ENCODE measurements around the gene RPA1. TPM values are rescaled to one million over a fixed set of nuclear protein-coding genes. Genes with fewer than 3 reads are reported as not detected.
A peak's percentile ranks its signal among the peaks of the same experiment; 100 is the strongest.
"Not testable (repeated sequence)": the region's sequence is repeated elsewhere in the genome, so short reads cannot be mapped to it uniquely, and the experiment has no call there.

The RPA1 gene
- total RNA-seq, 1 experiment from 2014 or later: 18.9 TPM

- in situ Hi-C loops (cut with HindIII; ENCODE audit: low pct_unique_long_range_greater_than_20kb, low sequenced_read_pairs): no loop called here
- no peak for DNase-seq (ENCODE audit: low read depth, low spot score)
Measured at GRCh38 chr17:1807890-1808289, 21.9 kb upstream of the RPA1 start.

DNA sequence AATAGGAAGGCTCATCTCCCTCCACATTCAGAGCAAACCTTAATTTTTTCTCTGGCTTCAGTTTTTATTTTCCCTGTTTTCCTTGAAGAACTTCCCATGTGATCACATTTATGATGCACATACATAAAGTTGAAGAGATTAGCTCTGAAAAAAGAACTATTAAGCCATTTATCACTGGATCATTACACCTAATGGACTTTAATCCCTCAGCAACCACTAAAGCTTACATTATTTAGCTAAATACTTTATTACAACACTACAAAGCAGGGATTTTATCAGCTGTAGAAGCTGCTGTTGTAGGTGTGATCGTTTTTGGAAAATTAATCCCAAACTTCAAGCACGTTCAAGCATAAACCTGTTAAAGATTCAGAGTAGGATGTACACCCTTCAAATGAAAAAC is 21.2 kb upstream of the RPA1 start:
- DNase-seq (ENCODE audit: low read depth, low spot score): no peak
- in situ Hi-C loops (cut with HindIII; ENCODE audit: low pct_unique_long_range_greater_than_20kb, low sequenced_read_pairs): no loop called here

- in situ Hi-C loops (cut with HindIII; ENCODE audit: low pct_unique_long_range_greater_than_20kb, low sequenced_read_pairs); DNase-seq (ENCODE audit: low read depth, low spot score): not testable (repeated sequence)
Measured at GRCh38 chr17:1809815-1810214, 20.0 kb upstream of the RPA1 start.

DNA sequence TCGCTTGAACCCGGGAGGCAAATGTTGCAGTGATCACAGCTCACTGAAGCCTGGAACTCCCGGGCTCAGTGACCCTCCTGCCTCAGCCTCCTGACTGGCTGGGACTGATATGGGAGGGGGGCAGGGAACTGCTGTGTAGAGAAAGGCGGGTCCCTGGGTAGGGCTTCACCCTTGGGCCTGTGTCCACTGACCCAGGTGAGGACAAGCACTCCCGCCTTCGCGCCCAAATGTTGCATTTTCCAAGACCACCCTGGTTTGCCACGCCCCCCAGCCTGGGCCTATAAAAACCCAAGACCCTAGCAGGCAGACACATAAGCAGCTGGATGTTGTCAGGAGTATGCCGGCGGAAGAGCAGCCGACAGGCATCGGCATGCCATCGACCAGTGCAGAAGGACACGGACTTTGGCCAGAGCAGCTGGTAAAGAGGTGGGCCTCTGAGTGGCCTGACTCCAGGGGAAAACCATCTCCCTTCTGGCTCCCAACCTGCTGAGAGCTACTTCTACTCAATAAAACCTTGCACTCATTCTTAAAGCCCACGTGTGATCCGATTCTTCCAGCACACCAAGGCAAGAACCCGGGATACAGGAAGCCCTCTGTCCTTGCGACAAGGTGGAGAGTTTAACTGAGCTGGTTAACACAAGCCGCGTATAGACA is 19.2 kb upstream of the RPA1 start:
- in situ Hi-C loops (cut with HindIII; ENCODE audit: low pct_unique_long_range_greater_than_20kb, low sequenced_read_pairs): no loop called here
- DNase-seq (ENCODE audit: low read depth, low spot score): no peak

DNA sequence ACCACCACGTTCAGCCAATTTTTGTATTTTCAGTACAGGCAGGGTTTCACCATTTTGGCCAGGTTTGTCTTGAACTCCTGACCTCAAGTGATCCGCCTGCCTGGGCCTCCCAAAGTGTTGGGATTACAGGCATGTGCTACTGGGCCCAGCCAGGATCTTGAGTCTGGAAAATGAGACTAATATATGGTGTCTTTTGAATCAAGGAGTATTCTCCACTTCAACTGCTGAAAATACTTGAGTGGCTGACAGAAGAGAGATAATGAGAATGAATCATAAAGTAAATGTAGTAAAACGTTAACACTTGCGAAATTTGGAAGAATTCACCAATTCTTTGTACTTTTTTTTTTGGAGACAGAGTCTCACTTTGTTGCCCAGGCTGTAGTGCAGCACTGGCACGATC is 16.7 kb upstream of the RPA1 start:
- in situ Hi-C loops (cut with HindIII; ENCODE audit: low pct_unique_long_range_greater_than_20kb, low sequenced_read_pairs): no loop called here
- no peak for DNase-seq (ENCODE audit: low read depth, low spot score)

DNA sequence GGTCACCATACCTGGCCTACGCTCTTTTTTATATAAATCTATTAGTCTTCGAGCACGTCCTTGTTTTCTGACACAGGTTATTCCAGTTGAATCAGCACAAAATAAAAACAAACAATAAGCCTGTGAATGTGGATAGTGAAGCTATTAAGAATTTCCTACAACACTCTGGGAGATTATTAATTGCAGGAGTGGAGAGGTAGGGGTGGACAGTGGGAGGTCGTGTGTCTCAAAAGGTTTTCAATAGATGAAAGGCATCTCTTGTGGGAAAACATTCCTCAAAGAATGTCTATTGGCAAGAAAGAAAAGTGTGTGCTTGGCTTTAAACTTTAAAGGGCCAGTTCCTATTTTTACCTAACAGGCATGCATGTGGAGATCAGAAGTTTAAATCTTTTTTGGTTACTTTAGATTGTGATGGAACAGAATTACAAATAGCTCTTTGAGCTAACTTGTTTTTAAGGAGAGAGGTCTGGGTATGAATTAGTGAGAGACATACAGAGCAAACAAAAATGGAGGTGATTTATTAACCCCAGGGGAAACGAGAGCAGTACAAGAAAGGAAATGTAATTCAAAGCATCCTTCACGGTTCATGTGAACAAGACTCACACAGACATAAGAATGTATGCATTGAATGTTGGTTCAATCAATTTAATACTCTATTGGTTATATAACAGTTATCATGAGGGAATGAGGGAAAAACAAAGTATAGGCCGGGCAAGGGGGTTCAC is 9.1 kb upstream of the RPA1 start:
- in situ Hi-C loops (cut with HindIII; ENCODE audit: low pct_unique_long_range_greater_than_20kb, low sequenced_read_pairs): no loop called here
- DNase-seq (ENCODE audit: low read depth, low spot score): no peak

GRCh38 chr17:1829216-1829591 is 601 bp upstream of the RPA1 start:
- in situ Hi-C loops (cut with HindIII; ENCODE audit: low pct_unique_long_range_greater_than_20kb, low sequenced_read_pairs): no loop called here
- DNase-seq (ENCODE audit: low read depth, low spot score): peak; percentile 5

DNA sequence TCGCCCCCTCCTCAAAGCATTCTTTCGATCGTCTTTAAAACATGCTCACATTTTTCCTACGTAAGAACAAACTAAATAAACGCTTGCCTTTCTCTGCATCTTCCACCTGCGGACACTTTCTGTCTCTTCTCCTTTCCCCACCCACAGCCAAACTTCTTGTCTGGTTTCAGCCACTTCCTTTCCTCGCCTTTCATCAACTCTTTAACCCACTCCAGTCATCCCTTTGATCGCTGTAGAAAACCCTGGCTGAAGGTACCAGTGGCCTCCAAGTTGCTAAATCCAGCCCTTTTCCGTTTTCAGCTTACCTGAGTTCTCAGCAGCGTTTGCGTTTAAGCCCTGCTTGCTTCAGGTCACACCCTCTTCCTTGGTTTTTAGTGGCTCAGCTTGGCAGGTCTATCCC is 483 bp downstream of the RPA1 start:
- in situ Hi-C loops (cut with HindIII; ENCODE audit: low pct_unique_long_range_greater_than_20kb, low sequenced_read_pairs): no loop called here

DNA sequence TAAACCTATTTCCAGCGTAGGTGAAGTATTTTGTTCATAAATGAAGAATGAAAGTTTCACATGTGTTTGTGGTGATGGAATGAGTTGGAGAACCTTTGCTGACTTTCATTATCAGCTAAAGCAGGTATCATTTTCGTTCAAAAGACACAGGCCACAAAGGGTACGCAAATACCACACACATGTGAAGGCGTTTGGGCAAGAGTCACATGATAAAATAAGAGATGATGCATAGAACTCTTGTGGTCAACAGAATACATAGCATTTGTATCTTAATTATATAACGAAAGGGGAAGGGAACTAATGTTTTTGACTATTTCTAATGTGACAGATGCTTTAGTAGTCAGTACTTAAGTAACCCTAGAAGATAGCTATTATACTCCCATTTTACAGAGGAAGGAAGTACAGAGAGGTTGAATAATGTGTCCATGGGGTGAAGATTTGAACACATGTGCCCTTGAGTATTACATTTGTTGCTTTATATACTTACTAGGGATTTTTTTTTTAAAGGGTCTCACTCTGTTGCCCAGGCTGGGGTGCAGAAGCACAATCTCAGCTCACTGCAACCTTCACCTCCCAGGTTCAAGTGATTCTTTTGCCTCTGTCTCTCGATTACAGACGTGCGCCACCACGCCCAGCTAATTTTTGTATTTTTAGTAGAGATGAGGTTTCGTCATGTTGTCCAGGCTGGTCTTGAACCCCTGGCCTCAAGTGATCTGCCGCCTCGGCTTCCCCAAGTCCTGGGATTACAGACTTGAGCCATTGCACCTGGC is 4.8 kb downstream of the RPA1 start:
- DNase-seq (ENCODE audit: low read depth, low spot score): no peak
- in situ Hi-C loops (cut with HindIII; ENCODE audit: low pct_unique_long_range_greater_than_20kb, low sequenced_read_pairs): no loop called here

More for the DNA sequence above, 483 bp downstream of the RPA1 start:
- DNase-seq (ENCODE audit: low read depth, low spot score): peak; percentile 13

DNA sequence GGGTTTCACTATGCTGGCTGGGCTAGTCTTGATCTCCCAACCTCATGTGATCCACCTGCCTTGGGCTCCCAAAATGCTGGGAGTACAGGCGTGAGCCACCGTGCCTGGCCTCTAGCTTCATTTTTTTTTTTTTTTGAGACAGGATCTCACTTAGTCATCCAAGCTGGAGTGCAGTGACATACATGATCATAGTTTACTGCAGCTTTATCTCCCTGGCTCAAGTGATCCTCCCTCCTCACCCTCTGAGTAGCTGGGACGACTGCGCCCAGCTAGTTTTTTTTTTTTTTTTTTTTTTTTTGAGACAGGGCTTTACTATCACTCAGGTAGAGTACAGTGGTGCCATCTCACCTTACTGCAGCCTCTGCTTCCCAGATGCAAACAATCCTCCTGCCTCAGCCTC is 9.7 kb downstream of the RPA1 start:
- in situ Hi-C loops (cut with HindIII; ENCODE audit: low pct_unique_long_range_greater_than_20kb, low sequenced_read_pairs): no loop called here
- no peak for DNase-seq (ENCODE audit: low read depth, low spot score)

GRCh38 chr17:1843947-1844346 is 14.1 kb downstream of the RPA1 start:
- DNase-seq (ENCODE audit: low read depth, low spot score): no peak
- in situ Hi-C loops (cut with HindIII; ENCODE audit: low pct_unique_long_range_greater_than_20kb, low sequenced_read_pairs): no loop called here

DNA sequence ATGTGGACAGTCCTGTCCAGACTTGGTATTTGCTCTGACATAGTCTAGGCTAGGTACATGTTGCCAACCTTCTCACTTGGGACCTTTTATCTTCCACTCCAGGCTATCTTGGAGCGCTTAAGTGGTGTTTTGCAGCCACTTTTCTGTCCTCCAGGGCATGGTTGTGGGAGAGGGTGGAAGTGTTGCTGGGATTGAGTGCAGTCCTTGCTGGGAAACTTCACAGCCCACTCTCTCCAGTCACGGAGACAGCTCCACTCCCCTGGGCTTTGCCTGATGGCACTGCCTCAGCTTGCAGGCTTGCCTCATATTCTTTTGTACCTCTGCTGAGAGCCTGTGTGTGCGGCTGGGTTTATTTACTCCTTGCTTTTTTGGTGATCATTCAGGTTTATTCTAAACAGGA is 17.4 kb downstream of the RPA1 start:
- DNase-seq (ENCODE audit: low read depth, low spot score): no peak
- in situ Hi-C loops (cut with HindIII; ENCODE audit: low pct_unique_long_range_greater_than_20kb, low sequenced_read_pairs): no loop called here

GRCh38 chr17:1852327-1852726 is 22.5 kb downstream of the RPA1 start:
- DNase-seq (ENCODE audit: low read depth, low spot score): no peak
- in situ Hi-C loops (cut with HindIII; ENCODE audit: low pct_unique_long_range_greater_than_20kb, low sequenced_read_pairs): no loop called here

GRCh38 chr17:1853698-1854097 is 23.9 kb downstream of the RPA1 start:
- in situ Hi-C loops (cut with HindIII; ENCODE audit: low pct_unique_long_range_greater_than_20kb, low sequenced_read_pairs): no loop called here

DNA sequence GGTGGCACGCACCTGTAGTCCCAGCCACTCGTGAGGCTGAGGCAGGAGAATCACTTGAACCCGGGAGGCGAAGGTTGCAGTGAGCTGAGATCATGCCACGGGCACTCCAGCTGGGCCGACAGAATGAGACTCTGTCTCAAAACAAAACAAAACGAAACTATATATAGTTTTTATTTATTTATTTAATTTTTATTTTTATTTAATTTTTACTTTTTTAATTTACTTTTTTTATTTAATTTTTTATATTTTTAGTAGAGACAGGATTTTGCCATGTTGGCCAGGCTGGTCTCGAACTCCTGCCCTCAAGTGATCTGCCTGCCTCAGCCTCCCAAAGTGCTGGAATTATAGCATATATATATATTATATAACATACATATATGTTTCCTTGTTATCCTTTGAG is 26.7 kb downstream of the RPA1 start:
- DNase-seq (ENCODE audit: low read depth, low spot score); in situ Hi-C loops (cut with HindIII; ENCODE audit: low pct_unique_long_range_greater_than_20kb, low sequenced_read_pairs): not testable (repeated sequence)

More at GRCh38 chr17:1853698-1854097, 23.9 kb downstream of the RPA1 start:
- DNase-seq (ENCODE audit: low read depth, low spot score): no peak

DNA sequence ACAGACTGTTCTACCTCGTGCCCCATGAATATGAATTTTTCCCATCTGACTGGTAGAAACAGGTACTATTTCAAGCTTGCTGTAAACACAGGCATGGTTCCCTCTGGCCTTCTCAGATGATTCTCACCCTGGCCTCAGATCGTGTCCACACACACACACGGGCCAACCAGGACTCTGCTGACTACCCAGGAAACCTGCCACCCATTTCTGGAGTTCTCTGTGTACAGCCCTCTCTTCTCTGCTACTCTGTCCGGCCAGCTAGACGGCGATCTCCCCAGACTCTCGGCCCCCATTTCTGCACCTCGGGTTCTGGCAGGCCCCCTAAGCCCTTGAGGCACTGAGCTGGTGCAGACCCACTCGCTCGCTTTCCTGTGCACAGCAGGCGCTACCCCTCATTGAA is 31.2 kb downstream of the RPA1 start:
- DNase-seq (ENCODE audit: low read depth, low spot score): no peak
- in situ Hi-C loops (cut with HindIII; ENCODE audit: low pct_unique_long_range_greater_than_20kb, low sequenced_read_pairs): no loop called here

- DNase-seq (ENCODE audit: low read depth, low spot score): no peak
- in situ Hi-C loops (cut with HindIII; ENCODE audit: low pct_unique_long_range_greater_than_20kb, low sequenced_read_pairs): no loop called here
Measured at GRCh38 chr17:1861391-1862010, 31.7 kb downstream of the RPA1 start.

All from SK-MEL-5 (cell line).